ENCODE measurements around the gene AUTS2.

AUTS2 gene

DNA sequence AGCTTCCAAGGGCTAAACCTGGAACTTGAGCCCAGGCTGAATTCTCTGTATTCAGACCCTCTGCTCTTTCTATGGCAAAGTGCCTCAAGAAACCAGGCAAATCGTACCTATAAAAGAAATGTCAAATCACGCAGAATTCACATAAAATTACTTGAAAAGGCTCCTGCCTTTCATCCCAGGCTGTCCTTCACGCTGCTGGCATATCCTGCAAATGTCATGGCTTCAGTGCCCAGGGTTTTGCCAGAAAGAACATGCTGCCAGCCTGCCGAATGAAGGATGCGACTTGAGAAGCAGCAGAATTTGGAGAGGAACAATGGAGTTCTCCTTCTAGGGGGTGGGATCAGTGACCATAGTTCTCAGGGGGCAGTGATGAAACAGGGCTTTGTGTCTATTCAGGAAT lies 931.2 kb downstream of the AUTS2 start:
- TF ChIP-seq, protein P1, sequence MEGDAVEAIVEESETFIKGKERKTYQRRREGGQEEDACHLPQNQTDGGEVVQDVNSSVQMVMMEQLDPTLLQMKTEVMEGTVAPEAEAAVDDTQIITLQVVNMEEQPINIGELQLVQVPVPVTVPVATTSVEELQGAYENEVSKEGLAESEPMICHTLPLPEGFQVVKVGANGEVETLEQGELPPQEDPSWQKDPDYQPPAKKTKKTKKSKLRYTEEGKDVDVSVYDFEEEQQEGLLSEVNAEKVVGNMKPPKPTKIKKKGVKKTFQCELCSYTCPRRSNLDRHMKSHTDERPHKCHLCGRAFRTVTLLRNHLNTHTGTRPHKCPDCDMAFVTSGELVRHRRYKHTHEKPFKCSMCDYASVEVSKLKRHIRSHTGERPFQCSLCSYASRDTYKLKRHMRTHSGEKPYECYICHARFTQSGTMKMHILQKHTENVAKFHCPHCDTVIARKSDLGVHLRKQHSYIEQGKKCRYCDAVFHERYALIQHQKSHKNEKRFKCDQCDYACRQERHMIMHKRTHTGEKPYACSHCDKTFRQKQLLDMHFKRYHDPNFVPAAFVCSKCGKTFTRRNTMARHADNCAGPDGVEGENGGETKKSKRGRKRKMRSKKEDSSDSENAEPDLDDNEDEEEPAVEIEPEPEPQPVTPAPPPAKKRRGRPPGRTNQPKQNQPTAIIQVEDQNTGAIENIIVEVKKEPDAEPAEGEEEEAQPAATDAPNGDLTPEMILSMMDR (IDR thresholded peaks at IDR 0.05): no peak
- no peaks in the 10 kb centered on the region for H3K27me3 ChIP-seq
- H3K36me3 ChIP-seq: no peaks in the 10 kb centered on the region
- no peaks in the 10 kb centered on the region for H3K4me1 ChIP-seq (ENCODE audit: control insufficient read depth in 1 of 2, insufficient read depth in 1 of 2, low read depth in 1 of 2, low read length in 1 of 2)
- H3K9me3 ChIP-seq: no peaks in the 10 kb centered on the region
- H3K27ac ChIP-seq: no peak overlapping the region
- H3K4me3 ChIP-seq (ENCODE audit: low read depth in 1 of 2, low read length in 1 of 2): no peak overlapping the region

DNA sequence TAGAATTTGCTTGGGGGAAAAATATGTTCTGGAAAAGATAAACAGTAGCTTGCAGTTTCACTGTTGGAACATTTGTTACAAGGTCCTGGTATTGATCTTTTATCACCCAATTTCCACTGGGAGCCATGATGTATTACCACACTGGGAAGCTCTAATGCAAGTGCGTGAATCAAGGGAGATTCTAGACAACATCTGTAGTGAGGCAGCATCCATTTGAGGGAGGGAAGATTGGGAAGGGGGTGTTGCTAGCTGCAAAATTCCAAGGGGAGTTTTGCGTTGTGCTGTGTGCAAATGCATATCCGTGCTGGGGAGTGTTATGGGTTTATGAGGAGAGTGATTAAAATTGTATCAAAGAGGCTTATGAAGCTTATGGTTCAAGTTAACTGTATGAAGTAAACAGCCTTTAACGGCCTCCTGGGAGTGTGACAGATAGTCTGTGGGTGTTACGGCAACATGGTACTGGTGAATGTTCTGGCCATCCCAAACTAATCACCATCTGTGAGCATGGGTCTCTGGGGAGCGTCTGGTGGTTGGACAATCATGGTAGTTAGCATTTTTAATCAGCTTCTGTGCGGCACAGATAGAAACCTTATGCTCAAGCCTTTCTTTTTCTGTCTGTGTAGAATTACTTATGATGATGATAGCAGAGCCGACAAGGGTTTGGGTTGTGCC lies 931.8 kb downstream of the AUTS2 start:
- TF ChIP-seq, protein P1 (IDR thresholded peaks at IDR 0.05): no peak
- Histone ChIP-seq H3K27ac (no peak overlapping the region), H3K9me3 (no peaks in the 10 kb centered on the region), H3K4me1 (ENCODE audit: control insufficient read depth in 1 of 2, insufficient read depth in 1 of 2, low read depth in 1 of 2, low read length in 1 of 2) (no peaks in the 10 kb centered on the region), H3K36me3 (no peaks in the 10 kb centered on the region), H3K4me3 (ENCODE audit: low read depth in 1 of 2, low read length in 1 of 2) (no peak overlapping the region), H3K27me3 (no peaks in the 10 kb centered on the region)

DNA sequence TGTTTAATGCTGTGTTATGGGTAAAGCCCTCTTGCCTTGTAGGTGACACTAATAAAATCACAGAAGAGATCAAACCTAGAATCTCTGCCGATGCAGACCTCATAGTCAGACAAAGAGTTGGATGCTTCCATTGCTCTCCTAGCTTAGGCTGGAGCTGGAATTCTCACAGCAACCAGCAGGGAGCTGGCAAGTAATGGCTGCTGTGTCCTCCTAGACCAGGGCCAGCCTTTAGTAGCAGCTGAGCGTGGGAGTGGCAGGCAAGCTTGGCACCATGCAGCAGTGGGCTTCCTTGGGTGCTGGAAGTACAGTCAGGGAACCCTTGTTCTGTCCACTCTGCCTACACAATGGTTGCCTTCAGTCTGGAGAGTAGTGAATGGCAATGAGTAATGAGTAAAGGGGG lies 935.3 kb downstream of the AUTS2 start:
- Histone ChIP-seq H3K36me3 (no peaks in the 10 kb centered on the region), H3K27ac (no peak overlapping the region), H3K27me3 (no peaks in the 10 kb centered on the region), H3K9me3 (no peaks in the 10 kb centered on the region), H3K4me3 (ENCODE audit: low read depth in 1 of 2, low read length in 1 of 2) (no peak overlapping the region), H3K4me1 (ENCODE audit: control insufficient read depth in 1 of 2, insufficient read depth in 1 of 2, low read depth in 1 of 2, low read length in 1 of 2) (no peaks in the 10 kb centered on the region)
- TF ChIP-seq, protein P1 (IDR thresholded peaks at IDR 0.05): no peak

GRCh38 chr7:70539205-70539604 lies 940.9 kb downstream of the AUTS2 start:
- Histone ChIP-seq H3K4me3 (ENCODE audit: low read depth in 1 of 2, low read length in 1 of 2) (no peak overlapping the region), H3K36me3 (no peaks in the 10 kb centered on the region), H3K27ac (no peak overlapping the region), H3K4me1 (ENCODE audit: control insufficient read depth in 1 of 2, insufficient read depth in 1 of 2, low read depth in 1 of 2, low read length in 1 of 2) (no peaks in the 10 kb centered on the region), H3K9me3 (no peaks in the 10 kb centered on the region), H3K27me3 (no peaks in the 10 kb centered on the region)
- TF ChIP-seq, protein P1 (IDR thresholded peaks at IDR 0.05): no peak

- H3K27me3 ChIP-seq: no peaks in the 10 kb centered on the region
- no peak overlapping the region for H3K4me3 ChIP-seq (ENCODE audit: low read depth in 1 of 2, low read length in 1 of 2)
- no peaks in the 10 kb centered on the region for H3K4me1 ChIP-seq (ENCODE audit: control insufficient read depth in 1 of 2, insufficient read depth in 1 of 2, low read depth in 1 of 2, low read length in 1 of 2)
- no peaks in the 10 kb centered on the region for H3K9me3 ChIP-seq
- H3K27ac ChIP-seq: no peak overlapping the region
- TF ChIP-seq, protein P1 (IDR thresholded peaks at IDR 0.05): no peak
- no peaks in the 10 kb centered on the region for H3K36me3 ChIP-seq
Measured at GRCh38 chr7:70539617-70540016, 941.3 kb downstream of the AUTS2 start.

Data from neutrophil (primary cell).